GM21447 (cell line): ENCODE data around the gene GLB1L.
"Not testable (repeated sequence)": the region's sequence is repeated elsewhere in the genome, so short reads cannot be mapped to it uniquely, and the experiment has no call there.

ENCODE experiments used
- ATAC-seq: cut with Tn5 transposase; IDR thresholded peaks from one replicate; pipeline ENCODE4 v1.9.1; 2021; ENCODE audit not compliant: unreplicated experiment

The GLB1L gene

DNA sequence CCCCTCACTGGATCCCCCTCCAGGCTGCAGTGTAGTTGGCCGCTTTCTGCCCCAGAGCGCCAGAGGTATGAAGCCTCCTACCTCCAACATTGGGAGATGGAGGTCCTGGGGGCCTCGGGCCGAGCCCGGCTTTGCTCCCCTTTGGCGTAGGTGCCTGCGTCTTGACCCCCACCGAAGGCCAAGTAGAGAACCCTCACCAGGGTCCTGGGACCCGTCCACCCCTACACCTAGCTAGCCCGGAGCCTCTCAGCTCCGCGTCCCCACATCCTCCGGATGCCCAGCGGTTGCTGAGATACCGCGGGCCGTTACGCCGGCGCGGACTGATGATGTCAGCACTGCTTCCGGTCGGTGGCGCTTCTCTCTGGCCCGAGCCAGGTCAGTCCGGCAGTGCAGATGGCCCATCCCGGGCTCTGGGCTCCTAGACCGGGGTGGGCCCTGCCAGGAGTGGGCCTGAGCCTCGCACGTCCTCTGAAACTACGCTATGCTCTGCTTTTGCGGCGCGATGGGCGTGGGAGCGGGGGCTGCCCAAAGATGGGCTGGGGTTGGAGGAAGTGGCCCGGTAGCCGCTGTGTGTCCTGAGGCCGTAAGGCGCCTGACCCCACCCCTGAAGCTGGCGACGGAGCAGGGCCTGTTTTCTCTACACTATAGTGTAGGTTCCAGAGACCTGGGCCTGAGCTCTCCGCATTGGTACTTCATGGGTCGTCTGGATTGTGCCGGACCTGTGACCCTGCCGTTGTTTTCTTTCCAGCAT lies at the start of gene GLB1L, which contains the start of gene STK16:
GLB1L (minus strand) TSS at position 297 of the 751 bp plus-strand sequence. CDS start 1,871 bp downstream, outside the sequence.
STK16 (plus strand) TSS at position 332 of the 751 bp plus-strand sequence. CDS start 521 bp downstream, outside the sequence.
- peak; percentile 47 for ATAC-seq

GRCh38 chr2:219294356-219295351 lies 49.4 kb upstream of the GLB1L start:
- peak; percentile 84 for ATAC-seq

GRCh38 chr2:219293736-219294231 lies 48.5 kb upstream of the GLB1L start:
- ATAC-seq: no peak

DNA sequence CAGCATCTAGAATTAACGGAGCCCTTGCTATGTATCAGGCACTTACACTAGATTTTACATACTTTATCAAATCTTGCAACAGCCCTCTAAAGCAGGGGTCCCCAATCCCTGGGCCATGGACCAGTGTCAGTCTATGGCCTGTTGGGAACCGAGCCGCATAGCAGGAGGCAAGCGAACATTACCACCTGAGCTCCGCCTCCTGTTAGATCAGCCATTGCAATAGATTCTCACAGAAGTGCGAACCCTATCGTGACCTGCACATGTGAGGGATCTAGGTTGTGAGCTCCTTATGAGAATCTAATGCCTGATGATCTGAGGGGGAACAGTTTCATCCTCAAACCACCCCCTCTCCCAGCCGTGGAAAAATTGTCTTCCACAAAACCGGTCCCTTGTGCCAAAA lies 47.4 kb upstream of the GLB1L start:
- no peak for ATAC-seq

DNA sequence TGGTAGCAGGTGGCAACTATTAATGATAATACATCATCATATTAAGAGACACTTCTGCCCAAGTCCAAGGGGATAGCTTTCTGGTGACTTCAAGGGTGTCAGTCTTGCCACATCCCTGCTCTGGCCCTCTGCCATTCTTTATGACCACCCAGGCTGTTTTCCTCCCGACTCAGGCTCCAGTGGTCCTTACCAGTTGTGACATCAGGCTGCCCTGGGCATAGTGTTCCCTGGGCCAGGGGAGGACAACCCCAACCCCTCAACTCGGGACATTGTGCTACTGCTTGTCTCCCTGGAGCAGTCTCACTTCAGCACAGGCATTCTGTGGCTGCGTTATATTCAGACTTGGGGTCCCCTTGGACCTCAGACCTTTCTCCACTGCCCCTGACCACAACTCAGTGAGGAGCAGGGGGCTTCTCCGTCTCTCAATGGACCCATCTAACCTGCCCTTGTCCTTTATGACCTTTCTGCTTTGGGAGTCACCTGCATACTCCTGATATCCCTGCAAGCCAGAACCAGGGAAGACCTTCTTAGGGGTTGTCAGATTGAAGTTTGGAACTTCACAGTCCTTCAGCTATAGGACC lies 46.8 kb upstream of the GLB1L start:
- ATAC-seq: no peak

DNA sequence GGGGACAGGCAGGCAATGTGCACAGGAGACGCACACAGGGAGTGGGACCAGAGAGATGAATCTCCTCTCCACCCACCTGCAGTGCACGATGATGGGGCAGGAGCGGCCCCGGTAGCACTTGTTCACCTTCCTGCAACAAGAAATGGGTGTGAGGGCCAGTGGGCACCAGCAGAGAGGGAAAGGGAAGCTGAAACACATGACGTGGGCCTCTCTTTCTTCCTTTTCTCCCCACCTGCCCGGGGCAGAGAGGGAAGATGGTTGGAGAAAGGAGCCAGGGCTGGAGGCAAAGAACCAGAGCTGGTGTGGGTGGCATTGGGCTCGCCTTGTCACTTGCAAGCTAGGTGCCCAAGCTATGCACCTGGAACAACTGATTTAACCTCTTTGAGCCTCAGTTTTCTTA lies 46.1 kb upstream of the GLB1L start:
- ATAC-seq: no peak

DNA sequence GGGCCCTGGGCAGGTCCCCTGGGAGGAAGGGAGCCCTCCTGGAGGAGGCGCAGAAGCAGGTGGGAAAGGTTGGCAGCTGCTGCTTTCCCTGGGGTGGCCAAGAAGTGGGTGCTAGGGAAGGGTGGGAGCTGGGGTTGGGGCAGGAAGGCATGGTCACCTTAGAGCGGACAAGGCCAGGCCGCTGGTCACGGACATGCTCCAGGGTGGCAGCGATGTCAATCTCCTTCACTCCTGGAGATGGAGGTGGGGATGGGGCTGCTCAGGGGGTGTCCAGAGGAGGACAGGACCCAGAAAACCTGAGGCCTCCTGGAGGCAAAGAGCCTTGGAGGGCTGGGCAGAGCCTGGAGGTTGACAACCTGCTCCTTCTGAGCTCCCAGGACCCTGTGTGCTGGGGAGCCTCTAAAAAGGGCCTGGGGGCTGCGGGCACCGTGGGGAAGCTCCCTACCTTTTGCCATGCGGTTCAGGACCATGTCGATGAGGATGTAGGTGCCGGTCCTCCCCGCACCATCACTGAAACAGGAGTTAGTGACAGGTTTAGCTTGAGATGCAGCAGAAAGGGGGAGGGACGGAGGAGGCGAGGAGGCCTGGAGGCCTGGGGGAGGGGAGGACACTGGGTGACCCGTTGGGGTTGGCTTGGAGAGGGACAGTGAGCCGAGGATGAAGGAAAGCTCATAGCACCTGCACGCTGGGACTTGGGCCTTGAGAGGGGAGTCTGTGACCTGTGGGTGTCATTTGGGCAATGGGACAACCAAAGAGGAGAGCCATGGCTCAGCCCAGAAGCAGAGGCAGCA lies 45.3 kb upstream of the GLB1L start:
- no peak for ATAC-seq

GRCh38 chr2:219289537-219290361 lies 44.5 kb upstream of the GLB1L start:
- ATAC-seq: no peak

DNA sequence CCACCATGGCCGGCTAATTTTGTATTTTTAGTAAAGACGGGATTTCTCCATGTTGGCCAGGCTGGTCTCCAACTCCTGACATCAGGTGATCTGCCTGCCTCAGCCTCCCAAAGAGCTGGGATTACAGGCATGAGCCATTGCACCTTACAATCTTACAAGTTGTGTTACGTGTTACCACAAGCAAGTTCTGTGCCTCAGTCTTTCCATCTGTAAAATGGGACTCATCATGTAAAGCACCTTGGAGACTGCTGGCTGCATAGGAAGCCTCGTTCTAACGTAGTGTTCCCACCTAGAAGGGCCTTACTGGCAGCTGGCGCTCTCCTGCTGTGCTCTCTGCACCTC lies 43.9 kb upstream of the GLB1L start:
- ATAC-seq: no peak

GRCh38 chr2:219287580-219288265 lies 42.5 kb upstream of the GLB1L start:
- no peak for ATAC-seq

DNA sequence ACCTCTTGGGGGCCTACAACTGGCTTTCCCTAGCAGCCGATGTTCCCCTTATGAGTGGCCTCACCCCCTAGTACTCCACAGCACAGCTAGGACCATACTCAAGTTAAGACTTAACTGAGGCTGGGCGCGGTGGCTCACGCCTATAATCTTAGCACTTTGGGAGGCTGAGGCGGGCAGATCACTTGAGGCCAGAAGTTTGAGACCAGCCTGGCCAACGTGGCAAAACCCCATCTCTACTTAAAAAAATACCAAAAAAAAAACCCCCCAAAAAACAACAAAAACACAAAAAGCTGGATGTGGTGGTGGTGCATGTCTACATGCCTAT lies 41.8 kb upstream of the GLB1L start:
- ATAC-seq: not testable (repeated sequence)

GRCh38 chr2:219286436-219287115 lies 41.3 kb upstream of the GLB1L start:
- no peak for ATAC-seq

GRCh38 chr2:219285894-219286425 lies 40.7 kb upstream of the GLB1L start:
- no peak for ATAC-seq

GRCh38 chr2:219285373-219285735 lies 40.1 kb upstream of the GLB1L start:
- ATAC-seq: no peak

DNA sequence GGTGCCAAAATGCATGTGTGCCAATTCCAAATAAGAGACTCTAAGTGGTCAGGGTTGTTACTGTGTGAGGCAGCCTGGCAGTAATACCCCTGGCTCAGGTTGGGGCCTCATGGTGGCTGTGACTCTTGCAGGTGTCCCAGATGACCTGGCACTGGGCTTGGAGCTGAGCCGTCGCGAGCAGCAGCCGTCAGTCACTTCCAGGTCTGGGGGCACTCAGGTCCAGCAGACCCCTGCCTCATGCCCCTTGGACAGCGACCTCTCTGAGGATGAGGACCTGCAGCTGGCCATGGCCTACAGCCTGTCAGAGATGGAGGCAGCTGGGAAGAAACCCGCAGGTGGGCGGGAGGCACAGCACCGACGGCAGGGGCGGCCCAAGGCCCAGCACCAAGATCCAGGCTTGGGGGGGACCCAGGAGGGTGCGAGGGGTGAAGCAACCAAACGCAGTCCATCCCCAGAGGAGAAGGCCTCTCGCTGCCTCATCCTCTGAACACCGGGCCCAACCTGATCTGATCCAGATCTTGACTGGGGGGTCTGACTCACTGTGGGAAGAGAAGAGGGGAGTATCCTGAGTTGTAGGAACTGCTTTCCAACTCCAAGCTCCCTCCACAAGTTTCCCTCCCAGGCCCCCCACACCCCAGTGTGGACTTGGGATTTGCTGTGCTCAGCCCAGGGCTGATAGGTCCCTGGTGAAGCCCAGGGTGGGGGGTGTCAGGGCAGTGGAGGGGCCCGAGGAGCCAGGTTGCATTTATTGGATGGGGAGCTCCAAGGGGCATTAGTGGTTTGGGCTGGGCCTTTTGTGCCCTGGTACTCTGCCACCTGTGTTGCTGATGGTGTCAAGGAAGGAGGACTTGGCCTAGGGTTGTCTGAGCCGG lies 39.5 kb upstream of the GLB1L start:
- ATAC-seq: no peak

GRCh38 chr2:219282943-219283581 lies 37.8 kb upstream of the GLB1L start:
- ATAC-seq: no peak

DNA sequence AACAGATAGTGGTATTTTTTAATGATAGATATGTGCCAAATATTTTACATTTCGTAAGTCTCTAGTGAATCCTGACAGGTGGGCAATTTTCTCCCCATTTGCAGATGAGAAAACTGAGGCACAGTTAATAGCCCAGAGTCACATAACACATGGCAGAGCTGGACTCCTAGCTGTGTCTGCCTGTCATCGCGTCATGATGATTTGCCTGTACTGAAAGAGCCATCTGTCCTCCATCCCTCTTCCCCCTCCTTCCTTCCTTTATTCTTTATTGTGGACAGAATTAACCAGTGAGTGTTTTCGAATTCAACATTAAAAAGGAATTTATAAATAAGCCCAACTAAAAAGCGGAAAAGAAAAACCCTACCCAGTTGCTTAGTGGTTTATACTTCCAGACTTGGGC lies 37.1 kb upstream of the GLB1L start:
- no peak for ATAC-seq
